Hepatocyte (in vitro differentiated cells): ENCODE measurements around the gene TMEM14C.

Source experiments
- EZH2phosphoT487 ChIP-seq: fragments of 200-600 bp; sonication (generic); IDR thresholded peaks from one replicate; pipeline ENCODE4 v1.6.1; 2018; ENCODE audit warnings: antibody characterized with exemption, mild to moderate bottlenecking, low read depth, moderate library complexity; ENCODE audit not compliant: unreplicated experiment, severe bottlenecking
- TF ChIP-seq, protein P1 (sequence below): fragments of 200-600 bp; sonication (generic); IDR thresholded peaks from 2 replicates; pipeline ENCODE4 v1.5.1; 2016; ENCODE audit warnings: antibody characterized with exemption, mild to moderate bottlenecking; ENCODE audit not compliant: poor library complexity

DNA sequence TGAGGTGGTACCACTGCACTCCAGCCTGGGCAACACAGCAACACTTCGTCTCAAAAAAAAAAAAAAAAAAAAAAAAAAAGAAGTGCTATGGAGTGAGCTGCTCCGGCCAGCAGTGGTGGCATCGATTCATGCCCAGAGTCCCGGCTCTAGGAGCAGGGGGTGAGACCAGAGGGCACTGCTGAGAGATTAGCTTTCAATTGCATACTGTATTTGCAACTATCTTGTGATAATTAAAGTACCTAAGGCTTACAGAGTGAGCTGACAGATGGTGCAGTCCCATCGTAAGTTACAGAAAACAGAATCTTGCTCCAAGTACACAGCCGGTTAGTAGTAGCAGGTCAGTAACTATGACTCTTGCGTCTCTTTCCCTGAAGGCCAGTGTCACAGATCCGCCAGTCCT is 56.2 kb downstream of the TMEM14C start:
- TF ChIP-seq, protein P1, sequence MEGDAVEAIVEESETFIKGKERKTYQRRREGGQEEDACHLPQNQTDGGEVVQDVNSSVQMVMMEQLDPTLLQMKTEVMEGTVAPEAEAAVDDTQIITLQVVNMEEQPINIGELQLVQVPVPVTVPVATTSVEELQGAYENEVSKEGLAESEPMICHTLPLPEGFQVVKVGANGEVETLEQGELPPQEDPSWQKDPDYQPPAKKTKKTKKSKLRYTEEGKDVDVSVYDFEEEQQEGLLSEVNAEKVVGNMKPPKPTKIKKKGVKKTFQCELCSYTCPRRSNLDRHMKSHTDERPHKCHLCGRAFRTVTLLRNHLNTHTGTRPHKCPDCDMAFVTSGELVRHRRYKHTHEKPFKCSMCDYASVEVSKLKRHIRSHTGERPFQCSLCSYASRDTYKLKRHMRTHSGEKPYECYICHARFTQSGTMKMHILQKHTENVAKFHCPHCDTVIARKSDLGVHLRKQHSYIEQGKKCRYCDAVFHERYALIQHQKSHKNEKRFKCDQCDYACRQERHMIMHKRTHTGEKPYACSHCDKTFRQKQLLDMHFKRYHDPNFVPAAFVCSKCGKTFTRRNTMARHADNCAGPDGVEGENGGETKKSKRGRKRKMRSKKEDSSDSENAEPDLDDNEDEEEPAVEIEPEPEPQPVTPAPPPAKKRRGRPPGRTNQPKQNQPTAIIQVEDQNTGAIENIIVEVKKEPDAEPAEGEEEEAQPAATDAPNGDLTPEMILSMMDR = no peak
- no peak for TF ChIP-seq EZH2phosphoT487
